ENCODE measurements around the gene PBRM1. TPM values are rescaled to one million over a fixed set of nuclear protein-coding genes. Genes with fewer than 3 reads are reported as not detected.

PBRM1 gene
- total RNA-seq, 1 experiment from 2014 or later = 40.0 TPM

GRCh38 chr3:52546111-52546901 lies 139.4 kb downstream of the PBRM1 start (continued):
- TF ChIP-seq ZNF274 (IDR thresholded peaks at IDR 0.05; ENCODE audit: low read depth, low read length) = no peak
- no peak for TF ChIP-seq ZBTB33 (IDR thresholded peaks at IDR 0.05; ENCODE audit: extremely low read depth, insufficient replicate concordance, low read length)
- no peak for TF ChIP-seq CTCF (IDR thresholded peaks at IDR 0.05 in 2 of 3, conservative IDR thresholded peaks at IDR 0.05 in 1 of 3; ENCODE audit: borderline replicate concordance in 1 of 3, insufficient read depth in 1 of 3, low read depth in 2 of 3, low read length in 2 of 3)
- TF ChIP-seq SP1 (IDR thresholded peaks at IDR 0.05; ENCODE audit: low read depth) = no peak
- TF ChIP-seq MAX (IDR thresholded peaks at IDR 0.05) = no peak
- no peak for TF ChIP-seq CEBPB (IDR thresholded peaks at IDR 0.05; ENCODE audit: low read depth)
- TF ChIP-seq RAD21 (IDR thresholded peaks at IDR 0.05; ENCODE audit: low read depth) = no peak

- H3K27me3 ChIP-seq (ENCODE audit: insufficient read depth, low read length) = no peaks in the 10 kb centered on the region
- H2AFZ ChIP-seq (ENCODE audit: low read depth, low read length, poor library complexity, severe bottlenecking) = no peak overlapping the region
- BruUV-seq (replicated peaks) = no TSS peak
- H3K9me3 ChIP-seq (ENCODE audit: control insufficient read depth in 1 of 2, insufficient read depth in 1 of 2, low read depth in 1 of 2, low read length in 2 of 2) = no peaks in the 10 kb centered on the region
- RAD21 ChIA-PET (ENCODE audit: low non-redundant PET in 1 of 2, low total read pairs in 2 of 2, uncharacterized antibody in 2 of 2, unreplicated experiment in 2 of 2) = no interaction called here
- H3K27ac ChIP-seq (ENCODE audit: low read depth, low read length) = no peak overlapping the region
- peaks cover 13 to 15% of the 10 kb centered on the region in 2 experiments; a peak in 3 of 4 replicates for H3K36me3 ChIP-seq (ENCODE audit: control insufficient read depth in 1 of 2, insufficient read depth in 2 of 2, low read length in 2 of 2)
- intact Hi-C loops (cut with micrococcal nuclease) = no loop called here
- CTCF ChIA-PET = no interaction called here
- H3K9me2 ChIP-seq (ENCODE audit: insufficient read depth) = no peaks in the 10 kb centered on the region
- H3K4me1 ChIP-seq (ENCODE audit: control insufficient read depth in 1 of 2, insufficient read depth in 2 of 2, low read length in 2 of 2) = no peaks in the 10 kb centered on the region
- peaks cover 7% of the 10 kb centered on the region; the same call in 1 of the 2 replicates for H4K20me1 ChIP-seq (ENCODE audit: insufficient read depth)
- no peak overlapping the region for H3K4me2 ChIP-seq (ENCODE audit: low read length)
- H3K79me2 ChIP-seq (ENCODE audit: insufficient read depth, low read length) = peaks cover 42% of the 10 kb centered on the region
- POLR2A ChIA-PET = interaction anchor here (1.0 kb wide), 1 partner anchor 9 kb away, joined by 6 read pairs; the partner anchor contains the start of gene UQCC5
- no peak overlapping the region for H3K4me3 ChIP-seq (replicated peaks in 1 of 2; ENCODE audit: low read depth in 1 of 2, low read length in 2 of 2)
- no peak overlapping the region for H3K9ac ChIP-seq (ENCODE audit: low read length)
- ATAC-seq = no peak
- DNase-seq (ENCODE audit: low read depth, low spot score) = no peak
- TF ChIP-seq SRF (IDR thresholded peaks at IDR 0.05; ENCODE audit: low read depth) = no peak
- TF ChIP-seq CTCF (IDR thresholded peaks at IDR 0.05 in 2 of 3, conservative IDR thresholded peaks at IDR 0.05 in 1 of 3; ENCODE audit: borderline replicate concordance in 1 of 3, insufficient read depth in 1 of 3, low read depth in 2 of 3, low read length in 2 of 3) = no peak
- TF ChIP-seq REST (IDR thresholded peaks at IDR 0.05; ENCODE audit: low read depth) = no peak
- TF ChIP-seq JUND (IDR thresholded peaks at IDR 0.05) = no peak
- no peak for TF ChIP-seq ZFX (IDR thresholded peaks at IDR 0.05)
- no peak for TF ChIP-seq CBX3 (IDR thresholded peaks at IDR 0.05; ENCODE audit: low read depth)
- no peak for TF ChIP-seq EZH2phosphoT487 (IDR thresholded peaks at IDR 0.05; ENCODE audit: borderline replicate concordance)
- no peak for TF ChIP-seq CEBPB (IDR thresholded peaks at IDR 0.05; ENCODE audit: low read depth)
Observed at GRCh38 chr3:52544937-52545336, 140.8 kb downstream of the PBRM1 start.

All from HCT116 (cell line).